ENCODE results near the gene DNAAF1. TPM values are rescaled to one million over a fixed set of nuclear protein-coding genes. Genes with fewer than 3 reads are reported as not detected.

DNAAF1 gene
- total RNA-seq = 1 to 10 TPM in 1 of 3 donors, under 1 TPM in 2; 0.43 to 2.9 (median 0.95) TPM
- 0.41 TPM for total RNA-seq (2013)

- Histone ChIP-seq H3K4me3 (ENCODE audit: low read length) (peak within 1 kb of the TSS; percentile 61), H3K36me3 (ENCODE audit: control insufficient read depth, insufficient read depth, low read length) (no peaks in the 10 kb centered on the region), H3K4me1 (ENCODE audit: control insufficient read depth, insufficient read depth, low read length) (peaks cover 12% of the 10 kb centered on the region), H3K27me3 (ENCODE audit: control insufficient read depth, insufficient read depth, low read length) (no peaks in the 10 kb centered on the region), H3K27ac (ENCODE audit: low read length) (peak within 1 kb of the TSS; percentile 45), H3K9me3 (ENCODE audit: control insufficient read depth, insufficient read depth, low read length) (no peaks in the 10 kb centered on the region)
- TF ChIP-seq CTCF (IDR thresholded peaks at IDR 0.05) = no peak
- H3K36me3 Mint-ChIP-seq = no peaks in the 10 kb centered on the region
- intact Hi-C loops (cut with micrococcal nuclease) = loop anchor here (1.0 kb wide), 1 partner anchor 29 kb away; the partner anchor contains the start of gene MBTPS1
- H3K9me3 Mint-ChIP-seq = no peaks in the 10 kb centered on the region
- under 1% methylated on average over 89 of the region's 89 CpGs for WGBS (ENCODE audit: insufficient coverage)
- peak; percentile 97 to 98 for DNase-seq
- H3K27me3 Mint-ChIP-seq (ENCODE audit: low read depth in 2 of 2) = peaks cover 6 to 9% of the 10 kb centered on the region in 2 donors
- peak; percentile 90 to 95 (median 93) for ATAC-seq
- peak within 1 kb of the TSS; percentile 94 for H3K4me3 Mint-ChIP-seq
- H3K27ac Mint-ChIP-seq = peak within 1 kb of the TSS; percentile 82 to 88
- H3K4me1 Mint-ChIP-seq = peaks cover 18 to 19% of the 10 kb centered on the region in 2 donors
Observed at GRCh38 chr16:84144859-84145639, at the start of gene DNAAF1, which contains the start of gene HSDL1. Gene DNAAF1 (plus strand): TSS chr16:84145308. CDS start chr16:84145441, 133 bp downstream. Gene HSDL1 (minus strand): TSS chr16:84145177. CDS start chr16:84131321, 13,856 bp downstream.

GRCh38 chr16:84095466-84095865, 49.6 kb upstream of the DNAAF1 start:
- Histone ChIP-seq H3K36me3 (ENCODE audit: control insufficient read depth, insufficient read depth, low read length) (peaks cover 74% of the 10 kb centered on the region), H3K4me3 (ENCODE audit: low read length) (no peak overlapping the region), H3K4me1 (ENCODE audit: control insufficient read depth, insufficient read depth, low read length) (peaks cover 3% of the 10 kb centered on the region), H3K27me3 (ENCODE audit: control insufficient read depth, insufficient read depth, low read length) (no peaks in the 10 kb centered on the region), H3K9me3 (ENCODE audit: control insufficient read depth, insufficient read depth, low read length) (no peaks in the 10 kb centered on the region), H3K27ac (ENCODE audit: low read length) (no peak overlapping the region)
- Mint-ChIP-seq H3K36me3 (peaks cover 40% of the 10 kb centered on the region), H3K27me3 (ENCODE audit: low read depth in 2 of 2) (no peaks in the 10 kb centered on the region), H3K27ac (no peak overlapping the region), H3K9me3 (no peaks in the 10 kb centered on the region), H3K4me1 (peaks cover 0 to 12% of the 10 kb centered on the region in 2 donors), H3K4me3 (no peak overlapping the region)
- 98% methylated on average over 14 of the region's 14 CpGs for WGBS (ENCODE audit: insufficient coverage)
- no peak for TF ChIP-seq CTCF (IDR thresholded peaks at IDR 0.05)
- DNase-seq (no peak), ATAC-seq (no peak)
- intact Hi-C loops (cut with micrococcal nuclease) = no loop called here

- no peak overlapping the region for H3K27ac ChIP-seq (ENCODE audit: low read length)
- H3K4me1 Mint-ChIP-seq = peaks cover 0 to 12% of the 10 kb centered on the region in 2 donors
- ATAC-seq = no peak
- peaks cover 3% of the 10 kb centered on the region for H3K4me1 ChIP-seq (ENCODE audit: control insufficient read depth, insufficient read depth, low read length)
- peaks cover 67% of the 10 kb centered on the region for H3K36me3 ChIP-seq (ENCODE audit: control insufficient read depth, insufficient read depth, low read length)
- H3K27ac Mint-ChIP-seq = no peak overlapping the region
- H3K27me3 ChIP-seq (ENCODE audit: control insufficient read depth, insufficient read depth, low read length) = no peaks in the 10 kb centered on the region
- no peak overlapping the region for H3K4me3 ChIP-seq (ENCODE audit: low read length)
- peaks cover 37% of the 10 kb centered on the region for H3K36me3 Mint-ChIP-seq
- no peaks in the 10 kb centered on the region for H3K9me3 ChIP-seq (ENCODE audit: control insufficient read depth, insufficient read depth, low read length)
- 87% methylated on average over 4 of the region's 4 CpGs for WGBS (ENCODE audit: insufficient coverage)
- no peaks in the 10 kb centered on the region for H3K9me3 Mint-ChIP-seq
- no peak for TF ChIP-seq CTCF (IDR thresholded peaks at IDR 0.05)
- intact Hi-C loops (cut with micrococcal nuclease) = no loop called here
- no peak overlapping the region for H3K4me3 Mint-ChIP-seq
- DNase-seq = no peak
- no peaks in the 10 kb centered on the region for H3K27me3 Mint-ChIP-seq (ENCODE audit: low read depth in 2 of 2)
Observed at GRCh38 chr16:84096447-84097005, 48.6 kb upstream of the DNAAF1 start.
